NCI-H2081 (cell line): ENCODE results near the gene RYR2.
A peak's percentile ranks its signal among the peaks of the same experiment; 100 is the strongest.
"Not testable (repeated sequence)": the region's sequence is repeated elsewhere in the genome, so short reads cannot be mapped to it uniquely, and the experiment has no call there.

Experiments used
- DNase-seq, 2 experiments: peaks; one replicate each; lab custom pipeline; 2025; lab: John Stamatoyannopoulos, UW

Gene RYR2

DNA sequence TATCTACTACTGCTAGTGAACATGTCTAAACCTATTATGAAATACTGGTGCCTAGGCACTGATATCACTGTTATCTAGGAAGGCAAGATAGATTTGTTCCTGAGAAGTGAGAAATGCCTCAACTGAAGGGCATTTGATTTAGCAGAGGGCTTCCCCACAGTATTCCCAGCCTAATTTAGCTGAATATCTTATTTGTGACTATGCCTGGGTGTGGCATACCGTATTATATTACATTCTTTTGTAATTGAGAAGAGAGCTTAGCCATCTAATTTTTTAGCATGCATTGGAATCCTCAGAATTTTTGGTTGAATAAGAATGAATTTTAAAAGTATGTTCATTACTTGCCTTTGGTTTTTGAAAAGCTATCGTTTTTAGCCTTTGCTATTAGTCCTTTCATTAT is 749.6 kb downstream of the RYR2 start:
- DNase-seq = no peak

DNA sequence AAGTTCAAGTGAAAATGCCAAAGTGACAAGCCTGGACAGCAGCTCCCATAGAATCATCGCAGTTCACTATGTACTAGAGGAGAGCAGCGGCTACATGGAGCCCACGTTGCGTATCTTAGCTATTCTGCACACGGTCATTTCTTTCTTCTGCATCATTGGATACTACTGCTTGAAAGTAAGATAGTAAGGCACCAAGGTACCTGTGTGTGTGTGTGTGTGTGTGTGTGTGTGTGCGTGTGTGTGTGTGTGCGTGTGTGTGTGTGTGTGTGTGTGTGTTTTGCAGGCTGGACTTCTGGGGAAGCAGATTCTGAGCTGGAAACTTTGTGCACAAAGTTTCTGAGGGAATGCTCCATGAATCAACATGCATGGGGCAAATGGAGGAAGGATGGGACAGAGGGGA is 750.2 kb downstream of the RYR2 start:
- no peak for DNase-seq

DNA sequence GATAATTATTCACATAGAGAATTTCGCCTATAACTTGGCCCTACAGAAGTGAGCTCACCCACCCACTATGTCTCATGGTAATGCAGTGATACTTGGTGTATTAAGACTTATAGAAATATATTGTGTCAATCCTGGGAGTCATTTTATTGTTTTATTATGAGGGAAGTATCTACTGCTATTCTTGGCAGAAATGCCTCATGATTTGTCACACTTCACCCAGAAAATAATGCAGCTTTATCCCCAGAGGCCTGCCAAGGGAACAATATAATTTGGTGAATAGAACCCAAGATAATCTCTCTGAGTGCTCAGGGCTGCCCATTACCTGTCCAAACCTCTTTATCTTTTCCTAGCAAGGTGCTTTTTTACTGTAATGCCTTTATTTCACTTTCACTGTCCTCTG is 750.7 kb downstream of the RYR2 start:
- DNase-seq = no peak

DNA sequence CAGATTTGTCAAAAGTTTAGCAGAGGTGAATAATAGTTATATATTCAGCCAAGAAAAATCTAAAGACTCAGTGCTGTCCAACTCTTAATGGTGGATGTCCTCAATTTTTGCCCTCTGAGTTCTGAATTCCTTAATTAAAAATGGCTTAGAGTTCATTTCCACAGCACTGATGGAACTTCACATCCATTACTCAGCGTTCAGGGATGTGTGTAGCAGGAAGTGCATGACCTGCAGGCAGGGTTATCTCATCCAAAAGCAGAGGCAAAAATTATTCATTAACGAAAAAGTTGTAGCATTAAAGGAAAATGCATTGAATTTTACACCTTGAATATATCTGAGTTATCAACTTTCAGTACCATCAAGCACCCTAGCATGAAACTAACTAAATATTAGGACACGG is 752.1 kb downstream of the RYR2 start:
- no peak for DNase-seq

DNA sequence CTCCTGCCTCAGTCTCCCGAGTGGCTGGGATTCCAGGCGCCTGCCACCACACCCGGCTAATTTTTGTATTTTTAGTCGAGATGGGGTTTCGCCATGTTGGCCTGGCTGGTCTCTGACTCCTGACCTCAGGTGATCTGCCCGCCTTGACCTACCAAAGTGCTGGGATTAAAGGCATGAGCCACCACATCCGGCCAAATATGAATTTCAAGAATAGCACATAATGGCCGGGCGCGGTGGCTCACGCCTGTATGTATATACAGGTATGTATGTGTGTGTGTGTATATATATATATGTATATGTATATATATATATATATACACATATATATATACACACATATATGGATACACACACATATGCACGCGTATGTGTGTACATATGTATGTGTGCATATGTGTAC is 753.6 kb downstream of the RYR2 start:
- no peak for DNase-seq

DNA sequence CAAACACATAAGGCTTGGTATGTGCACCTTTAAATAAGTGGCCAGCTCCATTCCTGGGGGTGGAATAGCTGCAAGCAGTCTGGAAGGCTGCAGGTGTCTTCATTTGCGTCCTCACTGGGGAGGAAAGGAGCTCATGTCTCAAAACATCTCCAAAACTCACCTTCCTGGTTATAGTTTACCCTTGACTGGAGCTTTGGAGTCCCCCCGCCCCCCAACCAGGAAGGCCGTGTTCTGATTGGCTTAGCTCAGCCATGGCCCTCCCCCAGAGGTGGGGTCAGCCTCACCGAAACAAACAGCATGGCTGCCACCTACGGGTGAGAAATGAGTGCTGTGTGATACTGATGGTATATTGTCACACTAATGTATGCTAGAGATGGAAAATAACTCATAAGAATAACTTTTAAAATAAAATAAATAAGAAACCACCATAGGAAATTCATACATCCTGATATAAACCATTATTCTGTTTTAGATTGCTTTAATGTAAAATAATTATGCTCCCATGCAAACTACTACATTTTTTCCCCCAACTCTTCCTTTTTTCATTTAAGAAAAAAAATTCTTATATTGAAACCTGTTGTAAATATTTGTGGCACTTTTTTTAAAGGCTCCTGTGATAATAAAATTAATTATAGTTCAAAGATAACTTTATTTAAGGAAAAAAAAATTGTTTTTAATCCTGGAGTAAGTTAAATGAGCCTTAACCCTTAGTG is 757.9 kb downstream of the RYR2 start:
- DNase-seq = peak; percentile 92

DNA sequence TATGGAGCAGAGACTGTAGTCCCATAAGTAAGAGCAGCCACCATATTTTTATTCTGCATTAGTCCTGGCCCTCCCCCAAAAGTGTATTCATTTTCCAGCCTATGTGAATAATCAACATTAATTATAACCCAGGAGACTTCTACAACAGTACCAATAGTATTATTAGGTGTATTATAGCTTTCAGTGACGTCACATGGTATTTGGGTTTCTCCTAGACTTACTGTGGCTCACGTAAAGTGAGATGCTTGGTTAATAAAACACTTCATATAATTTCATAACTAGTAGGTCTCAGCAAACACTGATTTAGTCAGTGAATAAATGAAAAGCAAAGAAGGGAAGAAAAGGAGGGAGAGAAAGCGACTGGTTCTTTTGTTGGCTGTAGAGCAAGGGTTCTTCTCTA is 762.5 kb downstream of the RYR2 start:
- DNase-seq = no peak

DNA sequence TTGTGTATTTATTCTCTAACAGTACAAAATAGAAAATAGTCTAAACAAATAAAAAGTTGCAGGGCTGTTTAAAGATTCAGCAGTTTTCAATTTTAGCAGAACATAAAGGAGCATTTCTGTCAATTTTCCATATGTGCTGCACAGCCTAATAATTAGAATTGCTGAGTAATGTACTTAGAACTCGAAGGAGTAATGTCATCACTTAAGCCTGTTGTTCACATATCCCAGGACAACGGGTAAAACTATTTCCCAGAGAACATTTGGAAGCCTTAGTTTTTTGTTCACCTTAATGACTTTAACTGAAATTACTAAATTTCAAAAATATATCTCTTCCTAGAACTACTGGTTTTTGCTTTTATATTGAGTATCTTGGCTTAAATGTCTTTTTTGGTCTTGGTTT is 767.1 kb downstream of the RYR2 start:
- DNase-seq = no peak

DNA sequence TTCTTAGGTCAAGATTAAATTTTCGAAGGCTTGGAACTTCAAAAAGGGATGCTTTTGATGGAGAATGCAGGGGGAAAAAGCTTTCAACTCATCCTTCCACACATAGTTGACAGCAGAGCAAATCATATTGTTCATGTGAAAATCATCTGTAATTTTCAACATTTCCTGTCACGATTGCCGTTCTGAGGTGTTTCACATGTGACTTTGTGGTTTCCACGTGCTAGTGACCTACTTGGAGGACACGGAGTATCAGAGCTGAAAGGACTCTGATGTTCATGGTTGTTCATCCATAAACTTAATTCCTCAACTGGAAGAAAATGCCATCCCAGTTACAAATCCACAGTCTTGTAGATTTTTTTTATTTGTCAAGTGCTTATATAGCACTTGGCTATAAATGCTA is 769.6 kb downstream of the RYR2 start:
- no peak for DNase-seq

DNA sequence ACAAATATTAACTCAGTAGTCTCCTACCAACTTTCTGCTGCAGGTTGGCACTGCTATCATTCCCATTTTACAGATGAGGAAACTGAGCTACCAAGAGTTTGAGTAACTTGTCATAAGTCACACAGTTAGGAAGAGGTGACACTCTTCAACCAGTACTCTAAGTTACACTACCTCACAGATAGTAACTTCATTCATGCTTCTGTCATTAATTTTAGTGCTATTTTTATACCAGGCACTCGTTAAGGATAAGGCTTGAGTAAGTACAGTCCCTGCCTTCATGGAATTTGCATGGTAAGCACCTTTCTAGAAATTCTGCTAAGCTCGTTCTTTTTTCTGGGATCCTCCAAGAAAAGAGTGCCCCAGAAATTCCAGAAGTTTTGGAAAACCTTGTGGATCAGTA is 770.1 kb downstream of the RYR2 start:
- DNase-seq = no peak

DNA sequence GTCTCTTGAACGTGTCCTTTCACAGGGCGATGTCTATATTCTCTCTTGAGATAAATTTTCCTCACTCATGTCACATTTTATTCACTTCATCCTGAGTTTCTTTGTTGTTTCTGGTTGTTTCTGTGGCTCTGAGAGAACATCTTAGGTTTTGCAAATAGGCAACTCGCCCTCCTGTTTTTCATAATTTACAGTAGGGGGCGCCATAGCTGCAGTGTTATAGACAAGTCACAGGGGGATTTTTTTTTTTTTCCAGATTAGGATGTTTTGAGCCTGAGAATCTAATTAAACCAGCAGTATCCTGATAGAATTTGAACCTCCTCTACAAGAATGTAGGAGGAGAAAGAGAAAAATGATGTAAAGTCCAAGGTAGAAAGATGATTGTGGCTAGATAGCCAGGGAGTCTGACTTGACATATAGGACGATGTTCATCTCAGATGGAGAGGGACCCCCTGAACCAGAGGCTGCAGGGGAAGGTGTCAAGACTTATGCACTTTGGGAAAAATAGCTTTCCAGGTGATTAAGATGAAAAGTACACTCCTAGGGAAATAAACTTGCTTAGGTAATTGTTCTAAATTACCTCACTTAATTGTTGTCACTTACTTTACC is 772.4 kb downstream of the RYR2 start:
- peak; percentile 17 to 50 for DNase-seq

DNA sequence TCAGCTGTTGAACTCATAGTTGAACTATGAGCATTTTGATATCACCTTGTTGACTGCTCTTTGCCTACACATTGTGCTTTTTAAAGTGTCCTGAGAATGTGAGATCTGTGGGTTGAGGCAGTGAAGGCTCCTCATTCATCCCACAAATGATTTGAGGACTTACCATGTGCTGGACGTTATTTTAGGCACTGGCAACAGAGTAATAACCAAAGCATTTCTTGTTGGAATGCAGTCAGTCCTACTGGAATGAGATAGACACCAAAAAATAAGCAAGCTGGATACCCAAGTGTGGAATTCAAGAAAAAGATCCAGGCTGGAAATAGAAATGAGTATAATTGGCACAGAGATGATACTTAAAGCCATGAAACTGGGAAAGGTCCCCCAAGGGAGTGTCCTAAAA is 775.3 kb downstream of the RYR2 start:
- DNase-seq = no peak

DNA sequence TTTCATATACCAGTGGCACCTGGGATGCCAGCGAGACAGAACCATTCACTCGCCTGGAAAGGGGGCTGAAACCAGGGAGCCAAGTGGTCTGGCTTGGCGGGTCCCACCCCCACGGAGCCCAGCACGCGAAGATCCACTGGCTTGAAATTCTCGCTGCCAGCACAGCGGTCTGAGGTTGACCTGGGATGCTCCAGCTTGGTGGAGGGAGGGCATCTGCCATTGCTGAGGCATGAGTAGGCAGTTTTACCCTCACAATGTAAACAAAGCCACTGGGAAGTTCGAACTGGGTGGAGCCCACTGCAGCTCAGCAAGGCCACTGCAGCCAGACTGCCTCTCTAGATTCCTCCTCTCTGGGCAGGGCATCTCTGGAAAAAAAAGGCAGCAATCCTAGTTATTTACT is 778.6 kb downstream of the RYR2 start:
- not testable (repeated sequence) for DNase-seq

DNA sequence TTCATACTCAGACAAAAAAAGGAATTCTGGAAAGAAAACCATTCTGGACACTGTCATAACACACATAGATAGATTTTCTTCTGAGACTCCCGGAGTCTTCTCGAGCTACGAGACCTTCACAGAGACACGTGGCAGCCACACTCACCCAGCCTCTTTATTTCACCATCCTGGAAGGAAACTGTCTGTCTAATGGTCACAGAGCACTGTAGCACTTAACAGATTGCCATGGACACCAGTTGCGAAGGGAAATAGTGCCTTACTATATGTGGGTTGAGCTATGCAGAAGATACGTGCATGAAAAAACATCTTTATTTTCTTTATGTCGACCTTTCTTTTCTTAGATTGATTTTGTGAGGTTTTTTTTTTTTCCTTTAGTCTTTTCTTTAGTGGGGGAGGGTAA is 790.9 kb downstream of the RYR2 start:
- DNase-seq = no peak

DNA sequence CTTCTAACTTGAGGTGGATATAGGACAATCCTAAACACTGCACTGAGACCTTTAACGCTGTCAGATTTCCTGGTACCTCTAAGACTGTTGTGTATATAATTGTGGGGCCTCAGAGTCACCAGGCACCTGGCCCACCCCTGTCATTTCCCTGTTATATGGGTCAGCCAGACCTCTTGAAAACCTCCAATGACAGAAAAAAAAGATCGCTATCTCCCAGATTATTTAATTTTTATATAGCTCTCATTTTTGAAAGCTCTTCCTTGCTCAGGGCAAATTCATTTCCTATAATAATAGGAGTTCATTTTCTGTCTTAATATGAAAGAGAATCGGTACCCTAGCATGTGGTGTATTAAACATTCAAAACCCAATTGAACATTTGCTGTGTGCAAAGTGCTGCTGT is 792.1 kb downstream of the RYR2 start:
- no peak for DNase-seq

DNA sequence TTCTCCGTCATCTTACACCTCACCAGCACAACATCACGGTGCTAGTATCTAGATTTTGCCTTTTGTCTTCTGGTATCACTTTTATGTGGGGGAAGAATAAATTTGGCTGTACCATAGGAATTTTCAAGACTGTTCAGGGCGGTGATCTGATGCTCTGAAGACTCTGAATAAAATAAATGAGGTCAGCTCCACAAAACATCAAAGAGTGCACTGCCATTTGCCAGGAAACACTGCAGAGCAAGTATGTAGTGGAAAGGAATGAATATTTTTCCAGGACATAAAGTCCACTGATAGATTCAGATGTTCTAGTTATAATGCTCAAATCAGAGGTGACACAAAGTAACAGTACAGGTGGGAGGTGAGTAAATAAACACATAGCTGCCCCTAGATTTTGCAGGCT is 792.5 kb downstream of the RYR2 start:
- DNase-seq = no peak

DNA sequence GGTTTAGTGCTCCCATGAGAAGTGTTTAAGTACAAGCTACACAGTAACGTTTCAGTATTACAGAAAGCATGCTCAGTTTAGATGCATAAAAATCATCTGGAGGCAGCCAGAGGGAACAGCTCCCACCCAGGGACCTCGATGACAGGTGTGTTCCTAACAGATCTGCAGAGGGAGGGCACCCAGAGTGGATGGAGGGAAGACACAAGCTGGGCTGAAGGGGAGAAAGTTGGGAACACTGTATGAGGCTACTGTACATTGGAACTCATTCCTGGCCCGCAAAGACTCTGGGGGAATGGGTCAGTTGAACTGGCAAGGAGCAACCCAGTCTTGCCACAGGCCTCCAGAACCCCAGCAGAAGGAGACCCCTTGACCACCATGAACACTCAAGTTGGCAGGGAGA is 796.3 kb downstream of the RYR2 start:
- DNase-seq = no peak

DNA sequence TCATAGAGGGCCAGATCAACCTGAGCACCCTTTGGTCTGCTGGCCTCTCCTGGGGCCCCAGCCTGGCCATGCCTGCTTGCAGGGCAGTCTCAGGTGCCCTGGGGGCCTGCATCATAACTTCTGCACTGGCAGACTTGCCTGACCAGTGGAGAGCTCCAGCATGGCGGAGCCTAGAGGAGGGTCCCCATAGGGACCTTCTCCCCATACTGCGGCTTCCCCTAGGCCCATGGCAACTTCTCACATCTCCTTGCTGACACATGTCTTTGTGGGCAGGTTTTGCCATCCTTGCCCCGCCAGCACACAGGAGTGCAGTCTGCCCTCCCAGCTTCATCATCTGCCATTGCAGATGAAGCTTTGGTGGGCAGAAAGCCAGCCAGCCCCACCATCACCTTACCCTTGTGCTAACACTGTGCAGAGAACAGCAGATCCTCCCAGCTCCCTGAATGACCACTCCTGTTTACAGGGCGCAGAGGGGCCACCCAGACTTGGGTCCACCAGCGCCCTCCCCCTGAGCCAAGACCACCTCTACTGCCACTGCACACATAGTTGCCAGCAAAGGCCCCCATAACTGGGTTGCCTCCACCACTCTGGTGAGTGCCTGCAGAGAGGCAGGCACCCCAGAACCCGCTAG is 797.0 kb downstream of the RYR2 start:
- no peak for DNase-seq

DNA sequence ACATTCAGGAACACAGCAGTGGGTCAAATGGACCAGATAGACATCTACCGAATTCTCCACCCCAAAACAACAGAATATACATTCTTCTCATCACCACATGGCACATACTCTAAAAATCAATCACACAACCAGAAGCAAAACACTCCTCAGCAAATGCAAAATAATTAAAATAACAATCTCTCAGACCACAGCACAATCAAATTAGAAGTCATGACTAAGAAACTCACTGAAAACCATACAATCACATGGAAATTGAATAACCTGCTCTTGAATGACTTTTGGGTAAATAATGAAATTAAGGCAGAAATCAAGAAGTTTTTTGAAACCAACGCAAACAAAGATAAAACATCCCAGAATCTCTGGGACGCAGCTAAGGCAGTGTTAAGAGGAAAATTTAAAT is 799.5 kb downstream of the RYR2 start:
- no peak for DNase-seq

DNA sequence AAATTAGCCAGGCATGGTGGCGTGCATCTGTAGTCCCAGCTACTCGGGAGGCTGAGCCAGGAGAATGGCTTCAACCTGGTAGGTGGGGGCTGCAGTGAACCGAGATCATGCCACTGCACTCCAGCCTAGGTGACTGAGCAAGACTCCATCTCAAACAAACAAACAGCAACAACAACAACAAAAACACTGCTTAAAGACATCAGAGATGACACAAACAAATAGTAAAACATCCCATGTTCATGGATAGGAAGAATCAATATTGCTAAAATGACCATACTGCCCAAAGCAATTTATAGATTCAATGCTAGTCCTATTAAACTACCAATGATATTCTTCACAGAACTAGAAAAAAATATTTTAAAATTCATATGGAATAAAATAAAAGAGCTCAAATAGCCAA is 801.5 kb downstream of the RYR2 start:
- DNase-seq = not testable (repeated sequence)

DNA sequence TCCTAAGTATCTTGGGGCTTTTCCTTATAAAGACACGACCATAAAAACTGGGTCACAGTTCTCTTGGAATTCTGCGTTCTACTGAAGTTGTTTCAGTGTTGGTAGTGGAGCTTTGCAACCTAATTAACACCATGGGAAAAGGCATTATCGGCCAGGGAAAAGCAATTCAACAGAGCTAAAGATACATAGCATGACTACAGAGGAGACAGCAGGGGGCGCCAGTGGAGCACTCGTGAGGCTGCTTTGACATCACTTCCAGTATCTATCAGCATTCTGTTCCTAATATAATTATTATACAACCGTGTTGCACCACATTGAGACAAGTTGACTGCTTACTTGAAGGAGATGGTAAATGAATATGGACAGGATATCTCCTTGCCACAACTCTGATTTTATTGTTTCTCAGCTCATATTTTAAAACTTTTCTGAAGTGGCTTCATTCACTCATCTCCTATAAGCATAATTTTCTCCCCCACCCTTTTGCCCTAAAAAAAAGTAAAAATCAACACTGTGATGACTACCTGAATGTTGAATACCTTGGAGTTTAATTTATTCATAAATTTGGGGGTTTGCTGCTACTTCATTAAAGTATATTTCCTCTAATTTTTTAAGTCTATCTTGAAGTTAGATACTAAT is 809.3 kb downstream of the RYR2 start:
- DNase-seq = peak; percentile 75 to 86

DNA sequence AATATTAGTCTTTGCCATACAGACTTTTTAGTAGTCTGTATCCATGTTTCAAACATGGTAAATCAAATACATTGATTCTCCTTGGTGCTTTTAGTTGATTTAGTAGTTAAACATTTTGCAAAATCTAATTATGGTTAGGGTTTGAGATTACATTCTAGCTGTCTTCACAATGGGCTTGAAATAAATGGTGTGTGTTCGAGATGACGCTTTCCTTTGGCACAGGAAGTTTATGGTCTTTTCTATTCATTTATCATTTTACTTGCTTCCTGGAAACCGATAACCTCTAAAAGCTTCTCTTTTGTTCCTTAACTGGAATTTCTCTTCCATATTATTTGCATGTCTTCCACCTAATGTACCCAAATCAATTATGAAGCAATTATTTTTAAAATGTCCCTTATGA is 810.4 kb downstream of the RYR2 start:
- DNase-seq = peak; percentile 39 to 81

DNA sequence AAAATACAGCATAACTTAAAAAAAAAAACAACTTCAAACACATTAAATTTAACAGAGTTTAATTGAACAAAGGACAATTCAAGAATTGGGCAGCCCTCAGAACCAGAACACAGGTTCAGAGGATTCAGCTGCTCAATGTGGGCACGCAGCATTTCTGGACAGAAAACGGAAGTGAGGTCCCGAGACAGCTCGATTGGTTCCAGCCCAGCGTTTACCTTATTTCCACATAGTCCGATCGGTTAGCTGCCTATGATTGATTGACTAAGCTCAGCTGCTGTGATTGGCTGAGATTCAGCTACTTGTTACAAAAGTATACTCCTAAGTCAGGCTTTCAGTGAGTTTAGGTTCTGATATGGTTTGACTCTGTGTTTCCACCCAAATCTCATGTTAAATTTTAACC is 815.5 kb downstream of the RYR2 start:
- no peak for DNase-seq
